ENCODE data around the gene CPB2.

Gene CPB2

DNA sequence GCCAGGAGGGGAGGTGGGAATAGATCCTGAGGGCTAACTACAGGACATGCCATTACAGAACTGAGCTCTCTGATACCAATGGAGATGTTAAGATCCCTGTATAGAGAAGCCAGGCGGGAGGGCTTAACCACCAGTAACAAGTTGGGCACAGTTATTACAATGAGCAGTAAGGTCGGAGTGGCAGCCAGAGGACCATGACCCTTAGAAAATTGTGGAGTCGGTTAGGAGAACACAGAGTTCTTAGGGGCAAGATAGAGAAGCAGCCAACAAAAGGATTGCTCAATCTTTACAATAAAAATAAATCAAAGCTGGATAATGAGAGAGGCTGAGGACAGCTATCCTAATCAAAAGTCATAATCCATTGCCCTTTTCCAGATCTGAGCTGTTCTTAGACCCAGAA is 10.4 kb downstream of the CPB2 start:
- DNase-seq: no peak

DNA sequence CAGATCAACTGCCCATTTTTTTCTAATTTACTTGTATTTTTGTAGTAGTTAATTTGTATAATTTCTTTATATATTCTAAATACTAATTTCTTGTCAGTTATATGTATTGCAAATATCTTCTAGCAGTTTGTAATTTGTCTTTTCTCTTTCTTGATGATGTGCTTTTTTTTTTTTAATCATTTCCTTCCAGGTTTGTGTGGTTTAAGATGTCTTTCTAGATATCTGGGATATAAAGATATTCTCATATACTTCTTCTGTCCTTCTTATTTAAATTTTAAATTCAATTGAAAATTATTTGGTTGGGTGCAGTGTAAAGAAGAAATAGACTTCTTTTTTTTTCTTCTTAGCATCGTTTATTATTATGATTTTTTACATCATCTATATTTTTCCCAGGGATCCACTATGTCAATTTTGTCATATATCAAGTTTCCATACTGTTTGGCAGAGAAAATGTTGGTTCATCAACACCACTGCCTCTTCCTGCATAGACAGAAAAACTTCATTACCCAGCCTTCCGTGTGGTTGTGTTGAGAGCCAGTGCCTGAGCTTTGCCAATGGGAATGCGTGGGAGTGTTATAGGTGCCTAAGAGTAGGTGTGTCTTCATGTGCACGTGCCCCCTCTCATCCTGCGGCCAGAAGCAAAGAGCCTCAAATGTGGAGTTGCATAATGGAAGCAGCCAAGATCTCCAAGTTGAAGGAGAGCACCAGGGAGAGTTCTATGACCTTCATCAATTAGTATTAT is 15.8 kb downstream of the CPB2 start:
- DNase-seq: no peak

DNA sequence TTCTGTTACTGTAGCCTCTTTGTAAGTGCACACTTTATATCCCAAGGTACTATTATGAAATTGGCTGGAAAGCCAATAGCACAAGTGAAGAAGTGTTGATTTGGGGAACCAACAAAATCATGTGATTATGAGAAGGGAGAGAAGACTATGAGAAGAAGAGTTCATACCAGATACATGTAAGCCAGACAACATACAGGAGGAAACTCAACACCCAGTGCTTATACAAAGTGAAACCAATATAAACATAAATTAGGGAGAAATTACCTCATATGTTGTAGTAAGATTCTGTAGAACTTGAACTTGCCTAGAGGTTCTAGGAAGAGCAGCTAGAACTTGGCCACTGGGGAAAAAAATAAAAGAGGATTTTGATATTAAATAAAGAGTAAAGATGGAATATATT is 17.4 kb downstream of the CPB2 start:
- DNase-seq: no peak

DNA sequence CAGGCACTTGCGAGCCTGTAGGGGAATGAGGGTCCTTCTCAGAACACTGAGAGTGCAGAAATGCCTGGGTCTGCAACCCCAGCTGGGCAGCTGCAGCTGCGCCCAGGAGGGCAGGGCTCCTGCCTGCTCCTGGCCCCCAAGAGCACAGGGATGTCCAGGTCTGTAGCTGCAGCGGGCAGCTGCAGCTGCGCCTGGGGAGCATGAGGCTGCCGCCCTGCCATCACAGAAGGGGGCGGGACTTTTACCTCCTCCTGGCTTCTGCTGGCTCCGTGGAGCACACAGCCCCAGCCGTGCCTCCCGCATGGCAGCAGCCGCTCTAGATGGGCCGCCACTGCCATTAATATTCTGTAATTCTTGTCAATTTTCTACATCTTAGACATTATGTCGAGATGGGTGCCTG is 17.8 kb downstream of the CPB2 start:
- no peak for DNase-seq

DNA sequence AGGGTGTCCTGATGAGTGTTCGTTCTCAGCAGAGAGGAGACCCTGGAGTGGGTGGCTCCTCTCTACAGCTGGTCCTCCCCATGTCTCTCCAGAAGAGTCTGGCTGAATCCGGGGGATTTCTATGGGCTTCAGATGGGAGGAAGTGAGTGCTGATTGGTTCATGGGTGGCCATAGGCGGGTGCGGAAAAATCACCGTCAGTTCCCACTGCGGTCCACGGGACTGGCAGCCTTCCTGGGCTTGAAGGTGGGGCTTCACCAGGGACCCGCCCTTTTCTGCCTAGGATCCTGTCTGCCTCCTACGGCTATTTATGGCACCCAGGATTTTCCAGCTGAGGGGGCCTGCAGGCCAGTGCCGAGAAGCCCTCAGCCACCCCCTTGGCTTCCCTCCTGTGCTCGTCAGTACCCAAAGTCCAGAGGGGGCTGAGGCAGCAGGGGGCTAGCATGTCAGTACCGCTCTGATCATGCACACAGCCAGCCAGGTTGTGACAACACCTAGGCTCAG is 18.4 kb downstream of the CPB2 start:
- no peak for DNase-seq

DNA sequence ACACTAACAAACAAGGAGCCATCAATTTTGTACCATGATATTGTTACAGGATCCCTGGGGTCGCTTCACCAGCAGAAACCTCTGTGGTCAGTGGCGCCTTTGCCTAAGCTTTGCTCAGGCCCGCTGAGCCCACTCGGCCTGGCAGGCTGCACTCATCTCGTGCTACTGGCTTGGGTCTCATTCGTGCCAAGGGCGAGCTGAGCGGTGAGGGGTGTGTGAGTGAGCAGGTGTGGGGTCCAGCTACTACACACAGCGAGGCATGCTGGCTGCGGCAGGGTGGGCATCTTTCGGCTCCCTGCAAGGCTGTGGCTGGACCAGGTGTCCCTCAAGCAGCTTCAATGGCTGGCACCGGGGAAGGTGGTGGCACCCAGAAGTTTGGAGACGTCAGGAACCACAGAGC is 19.1 kb downstream of the CPB2 start:
- DNase-seq: no peak

DNA sequence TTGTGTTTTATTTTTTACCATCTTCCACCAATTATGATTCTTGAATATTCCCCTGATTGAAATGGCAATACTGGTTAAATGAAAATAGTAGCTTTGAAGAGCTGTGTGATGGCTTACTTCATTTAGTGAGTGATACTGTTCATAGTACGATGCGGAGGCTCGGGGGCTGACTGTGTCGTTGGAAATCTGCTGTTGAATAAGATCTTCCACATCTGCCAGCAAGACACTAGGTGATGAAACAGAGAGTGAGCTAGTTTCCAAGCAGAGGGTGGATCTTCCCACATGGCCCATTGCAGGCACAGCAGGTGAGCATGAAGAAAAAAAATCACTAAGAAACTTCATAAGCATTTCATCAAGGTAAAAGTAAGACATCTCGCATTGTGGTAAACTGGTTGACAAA is 22.5 kb downstream of the CPB2 start:
- DNase-seq: no peak

DNA sequence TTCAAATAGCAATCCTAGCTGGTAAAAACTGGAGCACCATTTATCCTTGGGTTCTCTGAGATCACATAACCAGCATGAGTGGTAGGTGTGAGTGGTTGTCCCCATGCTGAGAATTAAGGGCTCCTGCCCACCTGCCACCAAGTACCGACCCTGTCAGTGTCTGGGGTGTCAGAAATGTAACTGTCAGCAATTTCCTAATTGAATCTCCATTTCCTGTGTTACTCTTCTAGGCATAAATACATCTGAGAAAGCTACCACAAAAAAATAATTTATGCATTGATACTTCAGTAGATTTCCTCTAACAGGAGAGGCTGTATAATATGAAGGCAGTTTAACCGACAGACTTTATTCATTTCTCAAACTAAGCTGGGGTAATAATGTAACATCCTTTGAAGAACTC is 25.1 kb downstream of the CPB2 start:
- no peak for DNase-seq

DNA sequence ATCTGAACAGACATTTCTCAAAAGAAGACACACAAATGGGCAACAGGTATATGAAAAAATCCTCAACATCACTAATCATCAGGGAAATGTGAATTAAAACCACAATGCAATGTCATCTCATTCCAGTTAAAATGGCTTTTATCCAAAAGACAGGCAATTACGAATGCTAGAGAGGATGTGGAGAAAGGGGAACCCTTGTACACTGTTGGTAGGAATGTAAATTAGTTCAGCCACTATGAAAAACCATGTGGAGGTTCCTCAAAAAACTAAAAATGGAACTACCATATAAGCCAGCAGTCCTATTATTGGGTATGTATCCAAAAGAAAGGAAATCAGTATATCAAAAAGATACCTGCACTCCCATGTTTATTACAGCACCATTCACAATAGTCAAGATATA is 27.6 kb downstream of the CPB2 start:
- no peak for DNase-seq

DNA sequence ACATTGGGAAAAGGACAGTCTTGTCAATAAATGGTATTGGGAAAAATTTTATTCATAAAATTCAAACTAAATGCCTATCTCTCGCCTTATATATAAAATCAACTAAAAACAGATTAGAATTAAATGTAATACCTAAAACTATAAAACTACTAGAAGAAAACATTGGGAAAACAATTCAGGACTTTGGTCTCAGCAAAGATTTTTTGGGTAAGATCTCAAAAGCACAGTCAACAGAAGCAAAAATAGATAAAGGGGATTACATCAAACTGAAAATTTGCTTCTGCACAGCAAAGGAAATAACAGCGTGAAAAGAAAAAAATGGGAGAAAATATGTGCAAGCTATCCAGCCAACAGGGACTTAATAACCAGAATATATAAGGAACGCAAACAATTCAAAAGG is 28.0 kb downstream of the CPB2 start:
- DNase-seq: no peak

DNA sequence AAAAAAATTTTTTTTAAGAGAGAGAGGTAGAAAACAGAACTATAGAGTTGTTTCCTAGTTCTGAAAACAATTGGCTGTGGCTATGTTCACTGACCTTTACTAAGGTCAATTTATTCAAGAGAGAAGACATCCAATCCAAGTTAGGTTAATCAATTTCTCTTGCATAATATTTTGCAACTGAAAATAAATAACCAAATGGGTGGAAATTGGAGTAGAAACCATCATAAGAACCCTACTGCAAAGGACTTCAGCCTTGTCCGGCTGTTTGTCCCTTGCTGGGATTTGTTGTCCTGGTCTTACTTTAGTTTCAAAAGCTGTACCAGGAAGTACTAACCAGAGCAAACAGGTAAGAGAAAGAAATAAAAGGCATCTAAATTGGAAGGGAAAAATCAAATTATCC is 29.0 kb downstream of the CPB2 start:
- no peak for DNase-seq

DNA sequence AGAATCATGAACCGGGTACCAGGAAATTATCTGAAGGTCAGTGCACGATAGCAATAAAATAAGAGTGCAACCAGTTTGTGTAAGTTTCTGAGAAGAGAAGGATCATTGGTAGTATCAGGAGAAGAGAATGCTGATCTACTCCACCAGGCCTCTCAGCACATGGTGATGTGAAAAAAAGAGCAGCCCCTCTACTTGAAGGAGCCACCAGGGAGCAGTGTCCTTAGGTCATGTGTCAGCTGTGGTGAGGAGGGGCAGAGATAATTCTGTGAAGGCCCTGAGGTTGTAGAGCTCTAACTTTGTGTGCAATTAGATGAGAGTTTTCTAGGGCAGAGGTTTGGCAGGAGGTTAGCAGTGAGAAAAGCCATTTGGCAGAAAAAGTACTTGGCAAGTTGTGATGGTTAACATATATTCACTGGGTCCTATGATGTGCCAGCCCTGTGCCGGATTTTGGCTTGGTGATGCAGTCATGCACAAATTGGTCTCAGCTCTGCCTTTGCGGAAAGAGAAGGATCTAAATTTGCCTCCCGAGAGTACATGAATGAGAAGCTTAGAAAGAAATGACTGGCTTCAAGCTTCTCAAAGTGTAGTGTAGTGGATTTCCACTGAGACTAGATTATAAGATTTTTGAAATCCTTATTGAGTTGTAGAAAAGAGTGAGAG is 33.1 kb downstream of the CPB2 start:
- no peak for DNase-seq

DNA sequence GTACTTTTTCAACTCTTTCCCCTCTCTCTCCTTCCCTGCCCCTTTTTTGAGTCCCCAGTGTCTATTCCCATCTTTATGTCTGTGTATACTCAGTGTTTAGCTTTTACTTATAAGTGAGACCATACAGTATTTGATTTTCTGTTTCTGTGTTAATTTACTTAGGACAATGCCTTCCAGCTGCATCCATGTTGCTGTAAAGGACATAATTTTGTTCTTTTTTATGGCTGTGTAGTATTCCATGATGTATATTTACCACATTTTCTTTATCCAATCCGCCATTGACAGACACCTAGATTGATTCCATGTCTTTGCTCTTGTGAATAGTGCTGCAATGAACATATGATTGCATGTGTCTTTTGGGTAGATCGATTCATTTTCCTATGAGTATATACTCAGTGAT is 41.5 kb downstream of the CPB2 start:
- DNase-seq: no peak

DNA sequence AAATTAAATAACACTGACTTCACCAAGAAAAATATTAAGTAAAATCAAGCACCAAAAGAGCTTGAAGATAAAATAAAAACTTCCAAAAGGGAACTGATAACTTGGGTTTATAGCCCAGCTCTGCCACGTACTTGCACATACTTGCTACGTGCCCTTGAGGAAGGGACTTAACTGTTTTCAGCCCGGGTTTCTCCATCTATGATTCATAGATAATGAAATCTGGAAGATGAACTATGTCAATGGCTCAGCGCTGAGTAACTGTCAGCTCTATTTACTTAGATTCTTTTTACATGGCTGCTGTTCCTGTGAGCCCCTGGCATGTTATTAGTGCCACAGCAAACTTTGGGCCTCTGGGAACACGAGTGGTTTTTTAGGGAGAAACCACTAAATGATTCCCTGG is 42.6 kb downstream of the CPB2 start:
- DNase-seq: no peak

DNA sequence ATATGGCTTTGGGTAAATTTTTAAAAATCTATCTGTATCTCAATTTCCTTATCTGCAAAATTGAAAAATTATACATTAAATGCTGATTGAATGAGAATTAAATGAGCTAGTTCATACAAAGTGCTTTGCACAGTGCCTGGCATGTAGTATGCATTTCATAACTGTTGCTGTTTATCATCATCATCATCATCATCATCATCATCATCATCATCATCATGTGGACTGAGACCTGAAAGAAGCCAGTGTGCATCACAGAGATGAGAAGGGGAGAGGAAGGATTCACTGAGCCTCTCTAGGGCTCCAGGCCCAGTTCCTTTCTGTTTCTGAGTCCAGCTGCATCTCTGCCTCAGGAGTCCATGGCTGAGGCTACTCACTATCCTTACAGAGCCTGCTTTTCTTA is 45.4 kb downstream of the CPB2 start:
- no peak for DNase-seq

DNA sequence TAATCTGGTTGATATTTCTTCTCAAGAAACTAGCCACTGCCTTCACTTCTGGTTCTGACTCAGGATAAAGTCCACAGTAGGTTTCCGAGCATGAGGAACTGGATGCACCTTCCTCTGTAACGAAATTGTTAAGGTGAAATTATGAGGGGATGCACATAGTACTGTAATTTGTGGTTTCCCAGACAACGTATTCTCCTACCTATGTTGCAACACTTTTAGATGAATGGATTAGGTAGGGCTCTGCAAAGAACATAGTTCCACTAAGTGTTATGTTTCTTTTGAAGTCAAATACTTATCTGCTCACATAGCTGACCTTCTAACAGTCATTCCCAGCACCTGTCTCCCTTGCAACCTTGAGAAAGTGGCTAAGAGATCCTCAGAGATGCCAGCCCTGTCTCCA is 46.6 kb downstream of the CPB2 start:
- no peak for DNase-seq

DNA sequence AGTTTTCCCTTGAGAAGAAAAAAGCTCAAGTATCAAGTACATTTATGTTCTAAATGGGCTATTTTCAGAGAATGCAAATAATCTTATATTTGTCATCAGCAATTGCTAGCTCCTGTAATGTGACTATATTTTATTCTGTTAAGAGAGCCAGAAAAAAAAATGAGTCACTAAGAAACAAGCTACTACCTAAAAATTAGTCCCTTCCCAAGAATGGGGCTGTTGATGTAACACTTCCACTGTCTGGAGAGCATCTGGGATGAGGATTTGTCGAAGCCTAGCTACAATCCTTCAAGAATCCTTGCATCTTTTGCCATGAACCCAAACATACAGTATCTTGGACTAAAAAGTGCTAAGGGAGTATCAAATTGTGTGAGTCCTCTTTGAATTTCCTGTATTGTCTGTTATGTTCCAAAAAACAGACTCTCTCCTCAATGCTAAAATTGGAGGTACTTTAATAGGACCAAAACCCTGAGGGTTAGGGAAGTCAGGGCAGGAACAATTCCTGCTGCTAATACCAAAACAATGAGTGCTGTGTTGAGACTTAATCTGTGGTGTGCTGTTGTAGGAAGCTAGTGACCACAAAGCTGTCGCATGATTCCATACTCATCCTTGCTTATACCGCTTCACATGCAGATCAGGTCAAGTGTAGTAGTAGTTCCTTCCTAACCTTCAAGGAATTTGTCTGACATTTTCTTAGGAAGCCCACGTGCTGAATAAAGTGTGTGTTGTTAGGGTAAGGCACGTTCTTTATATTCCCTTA is 47.4 kb downstream of the CPB2 start:
- DNase-seq: no peak

DNA sequence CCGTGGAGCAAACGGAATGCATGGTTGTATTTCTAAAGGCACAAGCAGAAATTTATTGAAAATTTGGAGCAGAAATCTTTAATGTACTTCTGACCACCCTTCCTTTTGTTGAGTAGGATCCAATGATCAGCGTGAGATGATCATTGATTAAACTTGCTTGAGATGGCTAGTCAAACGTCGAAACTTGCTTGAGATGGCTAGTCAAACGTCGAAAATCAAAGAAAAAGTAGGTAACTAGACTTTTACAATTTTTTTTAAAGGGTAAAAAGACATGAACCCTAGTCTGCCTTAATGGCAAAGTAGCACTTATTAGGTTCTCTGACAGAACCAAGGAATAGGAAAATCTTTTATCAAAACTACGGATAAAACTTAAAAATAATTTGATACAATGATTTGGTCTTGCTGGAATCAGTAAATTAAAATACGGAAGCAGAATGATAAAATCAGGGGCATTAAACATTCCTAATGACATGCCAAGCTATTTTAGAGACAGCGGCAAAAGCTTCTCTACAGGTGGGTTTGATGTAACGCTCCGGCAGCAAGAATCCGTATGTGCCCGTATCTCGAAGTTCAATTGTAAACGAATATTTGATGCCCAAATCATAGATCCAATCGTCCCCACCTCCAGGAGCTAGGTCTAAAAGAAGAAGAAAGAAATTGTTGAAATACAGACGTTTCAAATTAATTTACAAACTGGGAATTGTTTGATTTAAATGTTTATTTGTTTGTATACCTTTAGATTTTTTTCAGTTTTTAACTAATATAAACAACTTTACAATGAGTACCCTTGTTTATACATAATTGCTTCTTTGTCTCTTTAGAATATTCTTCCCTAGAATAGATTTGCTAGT is 51.4 kb downstream of the CPB2 start:
- DNase-seq: no peak

DNA sequence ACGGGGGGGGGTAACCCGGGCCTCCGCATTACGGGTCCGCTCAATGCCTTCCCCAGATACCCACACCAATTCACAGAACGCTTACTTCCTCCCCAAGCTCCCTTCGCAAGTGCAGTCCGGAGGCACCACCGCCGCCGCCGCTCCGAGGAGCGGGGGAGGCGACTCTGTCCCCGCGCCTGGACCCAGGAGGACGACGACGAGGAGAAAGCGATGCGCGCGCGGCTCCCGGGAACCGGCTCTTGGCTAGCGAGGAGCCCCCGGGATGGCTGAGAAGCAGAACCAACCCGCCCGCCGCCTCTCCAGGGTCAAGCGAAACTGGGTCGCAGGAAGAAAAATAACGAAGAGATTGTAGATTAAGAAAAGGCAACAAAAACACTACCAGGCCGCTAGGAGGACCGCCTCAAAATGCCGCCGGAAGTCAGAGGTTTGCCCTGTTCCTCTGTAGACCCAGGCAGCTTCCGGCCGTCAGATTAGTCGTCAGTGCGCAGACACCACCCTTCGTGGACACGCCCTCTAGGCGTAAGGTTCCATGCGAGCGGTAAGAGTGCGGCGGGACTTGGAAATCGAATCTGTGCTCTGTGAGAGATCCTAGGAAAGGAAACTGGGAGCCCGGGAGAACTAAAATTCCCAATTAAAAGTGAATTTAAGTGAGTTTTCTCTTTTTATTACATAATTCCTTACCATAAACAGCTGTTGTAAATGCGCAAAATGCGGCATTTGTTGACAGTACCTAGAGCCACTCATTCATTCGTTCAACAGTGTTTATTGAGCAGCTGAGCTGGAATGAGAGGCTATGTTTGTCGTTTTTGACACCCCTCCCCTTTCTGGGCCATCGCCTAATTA is 52.3 kb downstream of the CPB2 start, which contains the start of gene ZC3H13:
ZC3H13 (minus strand) TSS at position 428 of the 843 bp plus-strand sequence. CDS start 7,239 bp downstream, outside the sequence.
- DNase-seq: peak; percentile 93

DNA sequence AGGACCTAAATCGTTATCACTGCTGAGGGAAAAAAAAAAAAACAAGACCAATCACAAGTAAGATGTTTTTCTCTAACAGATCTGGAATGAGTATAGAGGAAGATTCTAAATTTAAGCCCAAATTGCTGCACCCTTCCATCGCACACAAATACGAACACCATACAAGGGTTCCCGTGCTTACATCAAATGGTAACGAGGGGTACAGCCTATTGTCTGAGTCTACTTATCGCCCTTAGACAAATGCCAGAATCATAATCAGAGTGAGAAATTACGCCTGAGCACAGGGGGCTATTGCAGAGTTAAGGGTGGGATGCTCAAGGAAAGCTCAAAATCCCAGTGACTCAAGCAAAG is 52.9 kb downstream of the CPB2 start:
- DNase-seq: no peak

DNA sequence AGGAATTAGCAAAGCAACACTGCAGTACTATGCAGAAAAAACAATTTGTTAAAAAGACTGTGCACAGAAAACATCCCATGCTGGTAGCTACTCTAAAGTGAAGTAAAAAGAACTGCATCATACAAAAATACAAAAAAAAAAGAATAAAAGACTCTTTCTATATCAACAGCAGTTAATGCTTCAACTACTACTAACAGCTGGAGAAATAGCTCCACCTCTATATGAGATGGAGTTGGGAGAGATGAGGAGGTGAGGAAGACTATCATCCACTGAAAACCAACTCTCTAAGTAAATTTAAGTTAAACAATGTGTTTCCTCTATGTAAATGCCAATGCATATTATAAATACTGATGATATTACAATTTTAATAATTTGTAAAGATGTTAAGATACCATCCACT is 54.1 kb downstream of the CPB2 start:
- DNase-seq: no peak

DNA sequence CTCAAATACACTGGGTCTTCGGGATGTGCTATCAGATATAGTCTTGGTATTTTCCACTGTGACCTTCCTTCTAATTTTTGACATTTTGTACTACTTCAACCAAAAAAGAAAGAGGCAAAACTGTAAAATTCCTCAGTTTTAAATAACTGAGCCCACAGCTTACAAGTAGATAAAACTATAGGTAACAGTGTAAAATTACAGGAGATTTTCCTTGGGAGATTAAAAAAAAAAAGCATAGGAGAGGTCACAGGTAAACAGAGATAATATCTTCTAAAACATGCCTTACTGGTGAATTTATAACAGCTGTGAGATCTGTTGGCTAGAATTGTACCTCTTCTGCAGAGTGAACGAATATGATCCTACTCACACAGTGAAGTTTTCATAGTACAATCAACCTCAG is 59.4 kb downstream of the CPB2 start:
- DNase-seq: no peak
